Prostate gland (tissue), 2 donors: ENCODE results near the gene MAGI2.
"Not testable (repeated sequence)": the region's sequence is repeated elsewhere in the genome, so short reads cannot be mapped to it uniquely, and the experiment has no call there.

Source experiments
- POLR2A ChIP-seq: fragments of 450-650 bp; IDR thresholded peaks from one replicate; pipeline ENCODE4 v1.6.1; 2016; ENCODE audit warnings: antibody characterized with exemption, mild to moderate bottlenecking
- TF ChIP-seq, protein P1 (sequence below), 4 experiments: fragments of 200-600 bp in 2 of 4; fragments of 450-650 bp in 2 of 4; sonication (generic) in 2 of 4; IDR thresholded peaks; 1 replicate in 3 of 4; 2 replicates in 1 of 4; pipeline ENCODE4 v1.5.1; 2016 to 2019; ENCODE audit warnings: antibody characterized with exemption in 4 of 4, mild to moderate bottlenecking in 2 of 4, moderate library complexity in 2 of 4

DNA sequence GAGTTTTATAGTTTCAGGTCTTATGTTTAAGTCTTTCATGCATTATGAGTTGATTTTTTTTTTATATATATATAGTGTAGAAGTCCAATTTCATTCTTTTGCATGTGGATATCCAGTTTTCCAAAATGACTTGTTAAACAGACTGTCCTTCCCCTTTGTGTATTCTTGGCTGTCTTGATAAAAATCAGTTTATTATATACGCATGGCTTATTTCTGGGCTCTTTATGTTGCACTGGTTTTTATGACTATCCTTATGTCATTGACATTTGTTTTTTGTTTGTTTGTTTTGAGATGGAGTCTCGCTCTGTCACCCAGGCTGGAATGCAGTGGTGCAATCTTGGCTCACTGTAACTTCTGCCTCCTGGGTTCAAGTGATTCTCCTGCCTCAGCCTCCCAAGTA lies 485.9 kb downstream of the MAGI2 start:
- TF ChIP-seq, protein P1, sequence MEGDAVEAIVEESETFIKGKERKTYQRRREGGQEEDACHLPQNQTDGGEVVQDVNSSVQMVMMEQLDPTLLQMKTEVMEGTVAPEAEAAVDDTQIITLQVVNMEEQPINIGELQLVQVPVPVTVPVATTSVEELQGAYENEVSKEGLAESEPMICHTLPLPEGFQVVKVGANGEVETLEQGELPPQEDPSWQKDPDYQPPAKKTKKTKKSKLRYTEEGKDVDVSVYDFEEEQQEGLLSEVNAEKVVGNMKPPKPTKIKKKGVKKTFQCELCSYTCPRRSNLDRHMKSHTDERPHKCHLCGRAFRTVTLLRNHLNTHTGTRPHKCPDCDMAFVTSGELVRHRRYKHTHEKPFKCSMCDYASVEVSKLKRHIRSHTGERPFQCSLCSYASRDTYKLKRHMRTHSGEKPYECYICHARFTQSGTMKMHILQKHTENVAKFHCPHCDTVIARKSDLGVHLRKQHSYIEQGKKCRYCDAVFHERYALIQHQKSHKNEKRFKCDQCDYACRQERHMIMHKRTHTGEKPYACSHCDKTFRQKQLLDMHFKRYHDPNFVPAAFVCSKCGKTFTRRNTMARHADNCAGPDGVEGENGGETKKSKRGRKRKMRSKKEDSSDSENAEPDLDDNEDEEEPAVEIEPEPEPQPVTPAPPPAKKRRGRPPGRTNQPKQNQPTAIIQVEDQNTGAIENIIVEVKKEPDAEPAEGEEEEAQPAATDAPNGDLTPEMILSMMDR (IDR thresholded peaks at IDR 0.05), result not testable (repeated sequence)
- TF ChIP-seq POLR2A, result not testable (repeated sequence)
